C4-2B (cell line): ENCODE data around the gene ZNF584.
"Not testable (repeated sequence)": the region's sequence is repeated elsewhere in the genome, so short reads cannot be mapped to it uniquely, and the experiment has no call there.

Source experiments
- H3K27ac ChIP-seq: fragments of 450-650 bp; 2 replicates; pipeline ENCODE4 v1.5.1; 2017
- CTCF ChIP-seq: fragments of 450-650 bp; conservative IDR thresholded peaks from 2 replicates; pipeline ENCODE4 v1.5.1; 2017; ENCODE audit warnings: mild to moderate bottlenecking
- ZFX ChIP-seq: fragments of 450-650 bp; IDR thresholded peaks from 2 replicates; pipeline ENCODE4 v1.6.1; 2017

ZNF584 gene

GRCh38 chr19:58368561-58369360 lies 39.7 kb upstream of the ZNF584 start:
- no peak overlapping the region for H3K27ac ChIP-seq
- TF ChIP-seq CTCF = no peak
- no peak for TF ChIP-seq ZFX

GRCh38 chr19:58372311-58373133 lies 35.9 kb upstream of the ZNF584 start:
- TF ChIP-seq CTCF (no peak; the same call in 1 of the 2 replicates), ZFX (no peak)
- peak overlapping the region; percentile 6; the same call in 1 of the 2 replicates for H3K27ac ChIP-seq

- H3K27ac ChIP-seq = no peak overlapping the region
- TF ChIP-seq ZFX = no peak
- no peak for TF ChIP-seq CTCF
Observed at GRCh38 chr19:58374200-58374599, 34.2 kb upstream of the ZNF584 start.

- not testable (repeated sequence) for H3K27ac ChIP-seq
Observed at GRCh38 chr19:58376724-58377123, 31.7 kb upstream of the ZNF584 start.

GRCh38 chr19:58379246-58379645 lies 29.2 kb upstream of the ZNF584 start:
- TF ChIP-seq ZFX (no peak), CTCF (no peak)
- H3K27ac ChIP-seq = no peak overlapping the region; the same call in 1 of the 2 replicates

GRCh38 chr19:58380037-58380661 lies 28.3 kb upstream of the ZNF584 start:
- TF ChIP-seq CTCF (no peak), ZFX (no peak)
- peak overlapping the region; percentile 86 for H3K27ac ChIP-seq

- peak within 1 kb of the TSS; percentile 86 for H3K27ac ChIP-seq
- TF ChIP-seq ZFX = peak; percentile 94
- no peak for TF ChIP-seq CTCF
Observed at GRCh38 chr19:58380662-58381459, 27.6 kb upstream of the ZNF584 start, which contains the start of gene ZNF837. ZNF837 (minus strand) TSS chr19:58381030; CDS start chr19:58369332, 11,698 bp downstream.
